ENCODE data around the gene CHMP5. TPM values are rescaled to one million over a fixed set of nuclear protein-coding genes. Genes with fewer than 3 reads are reported as not detected.

CHMP5 gene
- total RNA-seq, 1 donor from 2014 or later = 56.9 TPM

DNA sequence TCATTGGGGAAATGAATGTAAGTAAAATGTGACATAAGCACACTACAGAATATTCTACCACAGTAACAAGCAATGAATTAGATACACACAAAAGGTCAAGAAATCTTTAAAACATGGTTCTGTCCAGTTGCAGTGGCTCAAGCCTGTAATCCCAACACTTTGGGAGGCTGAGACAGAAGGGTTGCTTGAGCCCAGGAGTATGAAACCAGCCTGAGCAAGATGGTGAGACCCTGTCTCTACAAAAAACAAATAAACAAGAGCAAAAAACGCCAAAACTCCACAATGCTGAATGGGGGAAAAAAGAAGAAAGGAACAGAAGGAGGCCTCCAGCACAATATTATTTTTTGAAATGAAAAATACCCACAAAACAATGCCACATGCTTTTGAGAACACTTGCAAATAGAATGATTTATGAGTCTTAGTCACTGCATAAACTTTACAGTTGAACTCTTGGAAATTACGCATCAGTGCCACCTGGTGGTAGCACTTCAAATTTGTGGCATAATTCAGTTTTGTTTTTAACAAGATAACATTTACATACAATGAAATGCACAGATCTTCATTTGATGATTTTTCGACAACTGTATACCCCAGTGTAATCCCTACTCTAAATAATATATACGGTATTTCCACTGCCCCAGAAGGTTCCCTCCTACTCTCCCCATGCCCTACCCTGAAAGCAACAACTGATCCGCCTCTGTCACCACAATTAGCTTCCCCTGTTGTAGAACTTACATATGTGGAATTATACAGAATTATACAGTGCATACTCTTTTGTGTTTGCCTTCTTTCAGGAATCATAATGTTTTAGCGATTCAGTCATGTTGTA is 39.3 kb upstream of the CHMP5 start:
- Histone ChIP-seq H3K27me3 (ENCODE audit: low read depth) (no peaks in the 10 kb centered on the region), H3K4me1 (peaks cover 4% of the 10 kb centered on the region), H3K36me3 (no peaks in the 10 kb centered on the region), H3K4me3 (no peak overlapping the region), H3K9me3 (replicated peaks) (no peaks in the 10 kb centered on the region), H3K27ac (replicated peaks) (no peak overlapping the region)
- TF ChIP-seq, protein P1, sequence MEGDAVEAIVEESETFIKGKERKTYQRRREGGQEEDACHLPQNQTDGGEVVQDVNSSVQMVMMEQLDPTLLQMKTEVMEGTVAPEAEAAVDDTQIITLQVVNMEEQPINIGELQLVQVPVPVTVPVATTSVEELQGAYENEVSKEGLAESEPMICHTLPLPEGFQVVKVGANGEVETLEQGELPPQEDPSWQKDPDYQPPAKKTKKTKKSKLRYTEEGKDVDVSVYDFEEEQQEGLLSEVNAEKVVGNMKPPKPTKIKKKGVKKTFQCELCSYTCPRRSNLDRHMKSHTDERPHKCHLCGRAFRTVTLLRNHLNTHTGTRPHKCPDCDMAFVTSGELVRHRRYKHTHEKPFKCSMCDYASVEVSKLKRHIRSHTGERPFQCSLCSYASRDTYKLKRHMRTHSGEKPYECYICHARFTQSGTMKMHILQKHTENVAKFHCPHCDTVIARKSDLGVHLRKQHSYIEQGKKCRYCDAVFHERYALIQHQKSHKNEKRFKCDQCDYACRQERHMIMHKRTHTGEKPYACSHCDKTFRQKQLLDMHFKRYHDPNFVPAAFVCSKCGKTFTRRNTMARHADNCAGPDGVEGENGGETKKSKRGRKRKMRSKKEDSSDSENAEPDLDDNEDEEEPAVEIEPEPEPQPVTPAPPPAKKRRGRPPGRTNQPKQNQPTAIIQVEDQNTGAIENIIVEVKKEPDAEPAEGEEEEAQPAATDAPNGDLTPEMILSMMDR (IDR thresholded peaks at IDR 0.05; ENCODE audit: borderline replicate concordance) = peak; percentile 83
- intact Hi-C loops (cut with micrococcal nuclease) = loop anchor here (2.0 kb wide), 1 partner anchor 145 kb away; no protein-coding TSS in a partner anchor
- DNase-seq = no peak

DNA sequence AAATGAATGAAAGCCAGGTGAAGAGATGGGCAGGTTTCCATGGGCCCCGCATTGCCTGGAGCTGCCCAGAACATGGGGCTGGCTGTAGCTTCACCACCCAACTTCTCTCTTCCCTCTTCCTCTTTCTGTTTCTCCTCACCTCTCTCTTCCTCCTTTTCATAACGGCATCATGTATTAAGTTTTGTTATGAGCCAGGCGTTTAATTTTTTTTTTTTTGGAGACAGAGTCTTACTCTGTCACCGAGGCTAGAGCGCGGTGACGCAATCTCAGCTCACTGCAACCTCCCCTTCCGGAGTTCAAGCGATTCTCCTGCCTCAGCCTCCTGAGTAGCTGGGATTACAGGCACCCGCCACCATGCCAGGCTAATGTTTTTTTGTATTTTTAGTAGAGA is 37.8 kb upstream of the CHMP5 start:
- Histone ChIP-seq H3K9me3 (replicated peaks) (no peaks in the 10 kb centered on the region), H3K36me3 (no peaks in the 10 kb centered on the region), H3K4me1 (peaks cover 4% of the 10 kb centered on the region), H3K27me3 (ENCODE audit: low read depth) (no peaks in the 10 kb centered on the region), H3K27ac (replicated peaks) (no peak overlapping the region), H3K4me3 (no peak overlapping the region)
- TF ChIP-seq, protein P1 (IDR thresholded peaks at IDR 0.05; ENCODE audit: borderline replicate concordance) = no peak
- intact Hi-C loops (cut with micrococcal nuclease) = loop anchor here (2.0 kb wide), 1 partner anchor 146 kb away; no protein-coding TSS in a partner anchor
- peak; percentile 31 for DNase-seq

DNA sequence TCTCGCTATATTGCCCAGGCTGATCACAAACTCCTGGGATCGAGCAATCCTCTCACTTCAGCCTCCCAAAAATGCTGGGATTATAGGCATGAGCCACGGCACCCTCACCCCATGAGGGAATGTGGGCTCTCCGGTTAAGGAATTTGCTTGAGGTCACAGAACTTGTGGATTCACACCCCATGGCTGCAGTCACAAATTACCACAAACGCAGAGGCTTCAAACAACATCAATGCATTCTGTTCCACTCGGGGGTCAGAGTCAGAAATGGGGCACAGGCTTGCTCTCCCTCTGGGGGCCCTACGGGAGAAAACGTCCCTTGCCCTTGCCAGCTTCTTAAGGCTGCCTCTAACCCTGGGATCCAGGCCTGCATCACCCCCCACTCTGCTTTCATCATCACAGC is 37.1 kb upstream of the CHMP5 start:
- Histone ChIP-seq H3K4me3 (no peak overlapping the region), H3K27me3 (ENCODE audit: low read depth) (no peaks in the 10 kb centered on the region), H3K36me3 (no peaks in the 10 kb centered on the region), H3K4me1 (peaks cover 4% of the 10 kb centered on the region), H3K9me3 (replicated peaks) (no peaks in the 10 kb centered on the region), H3K27ac (replicated peaks) (no peak overlapping the region)
- intact Hi-C loops (cut with micrococcal nuclease) = loop anchor here (2.0 kb wide), 1 partner anchor 147 kb away; no protein-coding TSS in a partner anchor
- TF ChIP-seq, protein P1 (IDR thresholded peaks at IDR 0.05; ENCODE audit: borderline replicate concordance) = no peak
- no peak for DNase-seq

DNA sequence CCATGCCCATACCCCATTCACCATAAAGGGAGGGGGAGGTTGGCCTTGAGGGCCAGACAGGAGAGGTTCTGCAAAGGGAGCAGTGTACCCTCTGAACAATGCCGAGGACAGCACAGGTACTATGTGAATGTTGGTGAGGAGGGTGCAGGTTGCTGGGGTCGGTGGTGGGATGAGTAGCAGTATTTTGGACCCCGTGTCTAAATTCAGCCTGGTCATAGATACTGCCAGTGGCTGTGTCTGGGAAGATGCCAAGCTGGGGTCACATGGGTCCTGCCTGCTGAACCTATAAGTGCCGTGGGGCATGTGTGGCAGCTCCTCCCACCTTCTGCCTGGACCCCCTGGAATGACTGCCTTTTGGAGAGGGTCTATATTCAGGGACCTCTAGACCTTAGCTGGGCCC is 36.2 kb upstream of the CHMP5 start:
- TF ChIP-seq, protein P1 (IDR thresholded peaks at IDR 0.05; ENCODE audit: borderline replicate concordance) = no peak
- intact Hi-C loops (cut with micrococcal nuclease) = no loop called here
- Histone ChIP-seq H3K27ac (replicated peaks) (no peak overlapping the region), H3K36me3 (no peaks in the 10 kb centered on the region), H3K4me1 (peaks cover 4% of the 10 kb centered on the region), H3K27me3 (ENCODE audit: low read depth) (peaks cover 2% of the 10 kb centered on the region), H3K9me3 (replicated peaks) (no peaks in the 10 kb centered on the region), H3K4me3 (no peak overlapping the region)
- no peak for DNase-seq

DNA sequence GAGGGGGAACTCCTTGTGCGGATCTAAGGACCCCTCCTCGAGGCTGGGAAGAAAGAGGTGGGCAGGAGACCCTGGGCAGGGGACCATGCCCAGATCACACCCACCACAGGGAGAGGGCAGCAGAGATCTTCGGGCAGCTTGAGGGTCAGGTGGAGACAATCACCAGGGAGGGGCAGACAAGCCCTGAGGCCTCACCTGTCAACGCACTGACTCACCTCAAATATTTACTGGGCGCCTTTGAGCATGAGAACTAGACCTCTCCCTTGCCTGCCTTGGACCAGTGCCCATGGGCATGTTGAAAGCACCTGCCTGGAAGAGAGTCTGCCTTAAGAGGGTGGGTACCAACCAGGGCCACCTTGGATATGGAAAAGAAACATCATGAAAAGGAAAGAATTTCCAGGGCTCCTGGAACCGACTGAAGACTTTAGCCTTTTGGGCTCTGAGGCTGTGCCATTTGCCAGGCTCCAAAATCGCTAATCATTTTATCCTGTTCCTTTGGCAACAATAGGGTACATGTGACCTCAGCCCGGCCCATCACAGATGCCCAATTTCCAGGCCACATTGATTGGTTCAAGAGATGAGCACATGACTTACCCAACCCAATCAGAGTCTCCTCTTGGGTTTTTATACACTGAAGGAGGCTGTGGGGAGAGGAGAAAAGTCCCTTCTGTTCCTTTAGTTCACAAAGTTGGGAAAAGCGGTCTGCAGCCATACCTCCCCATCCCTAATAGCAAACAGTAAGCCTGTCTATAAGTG is 35.3 kb upstream of the CHMP5 start:
- intact Hi-C loops (cut with micrococcal nuclease) = no loop called here
- no peak overlapping the region for H3K4me3 ChIP-seq
- TF ChIP-seq, protein P1 (IDR thresholded peaks at IDR 0.05; ENCODE audit: borderline replicate concordance) = no peak
- no peaks in the 10 kb centered on the region for H3K36me3 ChIP-seq
- DNase-seq = no peak
- H3K27ac ChIP-seq (replicated peaks) = no peak overlapping the region
- H3K27me3 ChIP-seq (ENCODE audit: low read depth) = peaks cover 4% of the 10 kb centered on the region
- no peaks in the 10 kb centered on the region for H3K9me3 ChIP-seq (replicated peaks)
- peaks cover 4% of the 10 kb centered on the region for H3K4me1 ChIP-seq
